Subcutaneous adipose tissue (tissue), 4 donors: ENCODE data around the gene RALB. TPM values are rescaled to one million over a fixed set of nuclear protein-coding genes. Genes with fewer than 3 reads are reported as not detected.

Experiments used
- total RNA-seq, 4 donors: library from RNA; depleted of rRNA; stranded (reverse); fragments of >200 nt; gene quantifications; one replicate each; pipeline ENCODE4 v1.1.0, GENCODE V29; 2016
- TF ChIP-seq, protein P1 (sequence below): fragments of 450-650 bp; IDR thresholded peaks from one replicate; pipeline ENCODE4 v1.5.1; 2016; ENCODE audit warnings: low read depth, mild to moderate bottlenecking, control low read depth, antibody characterized with exemption, moderate library complexity

Gene RALB
- total RNA-seq, 4 donors from 2014 or later, result 54.2 to 84.0 (median 56.8) TPM

DNA sequence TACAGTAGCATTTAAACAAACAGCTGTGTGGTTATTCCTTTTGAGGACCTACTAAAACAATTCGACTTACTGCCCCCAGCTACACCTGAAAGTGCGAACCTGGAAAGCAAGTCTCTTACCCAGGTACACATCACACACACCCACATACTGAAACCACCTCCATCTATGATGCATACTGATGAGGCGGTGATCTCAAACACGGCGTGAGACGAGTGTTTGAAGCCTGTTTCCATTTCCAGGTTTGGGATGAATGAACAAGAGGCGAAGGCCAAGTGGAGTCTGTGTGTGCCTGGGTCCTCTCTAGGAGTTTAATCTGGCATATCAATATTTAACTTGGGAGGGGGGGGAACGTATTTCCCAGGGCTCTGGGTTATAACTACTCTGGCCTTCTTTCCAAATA lies 31.0 kb upstream of the RALB start:
- TF ChIP-seq, protein P1, sequence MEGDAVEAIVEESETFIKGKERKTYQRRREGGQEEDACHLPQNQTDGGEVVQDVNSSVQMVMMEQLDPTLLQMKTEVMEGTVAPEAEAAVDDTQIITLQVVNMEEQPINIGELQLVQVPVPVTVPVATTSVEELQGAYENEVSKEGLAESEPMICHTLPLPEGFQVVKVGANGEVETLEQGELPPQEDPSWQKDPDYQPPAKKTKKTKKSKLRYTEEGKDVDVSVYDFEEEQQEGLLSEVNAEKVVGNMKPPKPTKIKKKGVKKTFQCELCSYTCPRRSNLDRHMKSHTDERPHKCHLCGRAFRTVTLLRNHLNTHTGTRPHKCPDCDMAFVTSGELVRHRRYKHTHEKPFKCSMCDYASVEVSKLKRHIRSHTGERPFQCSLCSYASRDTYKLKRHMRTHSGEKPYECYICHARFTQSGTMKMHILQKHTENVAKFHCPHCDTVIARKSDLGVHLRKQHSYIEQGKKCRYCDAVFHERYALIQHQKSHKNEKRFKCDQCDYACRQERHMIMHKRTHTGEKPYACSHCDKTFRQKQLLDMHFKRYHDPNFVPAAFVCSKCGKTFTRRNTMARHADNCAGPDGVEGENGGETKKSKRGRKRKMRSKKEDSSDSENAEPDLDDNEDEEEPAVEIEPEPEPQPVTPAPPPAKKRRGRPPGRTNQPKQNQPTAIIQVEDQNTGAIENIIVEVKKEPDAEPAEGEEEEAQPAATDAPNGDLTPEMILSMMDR, result no peak

- TF ChIP-seq, protein P1, result no peak
Measured at GRCh38 chr2:120222186-120223033, 30.2 kb upstream of the RALB start.

DNA sequence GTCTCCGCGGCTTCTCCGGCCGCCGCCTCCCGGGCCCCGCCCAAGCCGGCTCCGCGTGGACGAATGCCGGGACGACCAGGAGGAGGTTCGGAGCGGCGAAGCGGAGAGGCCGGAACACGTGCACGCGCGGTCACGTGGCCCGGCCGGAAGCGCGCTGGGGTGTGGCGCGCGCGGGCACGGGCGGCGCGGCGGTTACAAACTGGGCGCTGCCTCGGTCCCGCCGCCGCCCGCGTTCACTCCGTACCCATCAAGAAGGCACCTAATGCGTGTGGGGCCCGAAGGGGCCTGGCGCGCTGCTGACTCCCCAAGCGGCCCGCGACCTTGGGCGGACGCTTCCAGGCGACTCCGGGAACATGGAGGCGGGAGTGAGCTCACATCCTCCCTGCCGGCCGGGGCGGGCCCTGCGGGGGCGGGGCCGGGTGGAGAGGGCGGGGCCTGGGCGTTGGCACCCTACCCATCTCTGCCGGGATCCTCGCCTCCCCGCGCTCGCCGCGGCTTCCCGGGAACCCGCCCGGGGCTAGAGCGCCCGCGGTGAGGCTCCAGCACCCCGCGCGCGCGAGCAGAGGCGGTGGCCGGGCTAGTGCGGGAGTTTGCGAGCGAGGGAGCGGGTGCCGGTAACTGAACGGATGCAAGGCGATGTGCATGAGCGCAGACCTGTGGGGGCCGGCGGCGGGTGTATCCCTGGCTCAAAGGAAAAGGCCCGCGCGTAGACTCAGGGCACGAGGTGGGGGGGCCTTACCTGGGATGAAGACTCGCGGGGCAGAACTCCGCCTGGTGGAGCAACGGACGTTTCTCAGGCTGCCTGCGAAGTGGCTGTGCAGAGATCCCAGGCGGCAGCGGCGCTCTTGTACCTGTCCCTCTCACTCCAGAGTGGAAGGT lies 29.4 kb upstream of the RALB start, which contains the start of gene TMEM185B:
Gene TMEM185B, minus strand, starts transcription at position 367 of the 879 bp plus-strand sequence. CDS start 424 bp downstream, outside the sequence.
- TF ChIP-seq, protein P1, result no peak

DNA sequence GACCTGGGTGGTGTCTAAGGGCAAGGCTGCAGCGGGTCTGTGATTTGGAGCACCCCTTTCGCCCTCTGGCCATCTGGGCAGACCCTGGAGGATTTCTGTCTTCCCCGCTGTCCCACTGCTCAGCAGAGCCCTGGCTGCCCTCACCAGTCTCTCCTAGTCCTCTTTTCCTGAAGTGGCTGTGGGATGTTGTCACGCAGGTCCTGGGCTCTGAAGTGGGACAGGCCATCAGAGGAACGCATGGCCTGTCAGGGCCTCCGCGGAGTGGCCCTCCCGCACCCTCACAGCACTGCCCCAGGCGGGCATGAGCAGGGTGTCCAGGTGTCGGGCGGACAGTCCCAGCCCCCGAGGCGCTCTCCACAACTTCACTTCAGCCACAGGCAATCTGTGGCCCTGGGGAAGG lies 28.4 kb upstream of the RALB start:
- TF ChIP-seq, protein P1, result no peak

DNA sequence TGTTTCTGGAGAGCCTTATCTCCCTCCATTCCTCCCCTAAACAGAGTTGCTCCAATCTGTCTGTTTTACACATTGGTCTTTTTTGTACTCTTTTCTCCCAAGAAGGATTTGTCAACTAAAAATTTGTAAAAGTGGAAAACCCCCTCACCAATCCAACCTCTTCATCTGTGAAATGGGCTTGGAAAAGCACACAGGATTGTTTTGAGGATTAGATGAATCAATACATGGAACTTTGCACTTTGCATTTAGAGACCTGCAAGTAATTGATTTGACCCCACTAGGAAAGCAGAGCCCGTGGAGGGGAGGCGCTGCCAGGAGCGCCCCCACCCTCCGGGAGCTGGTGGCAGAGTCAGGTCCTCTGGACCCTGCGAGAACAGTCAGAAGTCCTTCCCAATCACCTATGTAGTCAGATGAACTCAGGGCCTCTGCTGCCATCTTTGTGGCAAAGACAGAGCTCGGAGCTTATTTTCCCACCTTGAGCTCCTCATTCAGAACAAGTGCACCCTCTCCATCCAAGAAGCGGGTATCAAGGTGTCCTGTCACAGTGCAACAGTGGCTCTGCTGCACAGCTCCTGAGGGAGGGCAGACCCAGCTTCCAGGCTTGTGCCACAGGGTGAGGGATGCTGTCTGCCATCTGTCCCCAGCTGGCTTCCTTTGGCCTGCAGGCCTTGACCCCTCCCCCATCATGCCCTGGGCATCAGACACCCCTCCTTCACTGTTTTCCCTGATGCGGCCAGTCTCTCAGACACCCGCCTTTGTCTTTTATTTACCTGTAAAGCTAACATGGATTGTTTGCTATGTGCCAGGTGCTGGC lies 27.7 kb upstream of the RALB start:
- TF ChIP-seq, protein P1, result no peak

GRCh38 chr2:120225549-120226065 lies 27.0 kb upstream of the RALB start:
- TF ChIP-seq, protein P1, result no peak
